ENCODE data around the gene PCMTD2. TPM values are rescaled to one million over a fixed set of nuclear protein-coding genes. Genes with fewer than 3 reads are reported as not detected.

The PCMTD2 gene
- total RNA-seq, 1 donor from 2014 or later, result 82.4 TPM

DNA sequence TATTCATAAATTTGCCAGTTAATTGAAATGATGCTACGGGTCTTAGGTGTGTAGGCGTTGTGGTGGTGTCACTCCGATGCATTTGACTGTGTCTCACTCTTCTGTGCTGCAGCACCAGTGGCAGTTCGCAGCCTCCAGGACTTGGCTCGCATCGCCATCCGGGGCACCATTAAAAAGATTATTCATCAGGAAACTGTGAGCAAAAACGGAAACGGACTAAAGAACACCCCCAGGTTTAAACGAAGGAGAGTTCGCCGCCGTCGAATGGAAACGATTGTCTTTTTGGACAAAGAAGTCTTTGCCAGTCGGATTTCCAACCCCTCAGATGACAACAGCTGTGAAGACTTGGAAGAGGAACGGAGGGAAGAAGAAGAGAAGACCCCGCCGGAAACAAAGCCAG, 17.6 kb downstream of the PCMTD2 start:
- Mint-ChIP-seq H3K4me3 (ENCODE audit: unreplicated experiment) (no peak overlapping the region), H3K27ac (ENCODE audit: unreplicated experiment) (no peak overlapping the region), H3K4me1 (ENCODE audit: low read depth, unreplicated experiment) (no peaks in the 10 kb centered on the region), H3K27me3 (ENCODE audit: unreplicated experiment) (peaks cover 12% of the 10 kb centered on the region), H3K9me3 (ENCODE audit: unreplicated experiment) (peaks cover 13% of the 10 kb centered on the region), H3K36me3 (ENCODE audit: unreplicated experiment) (peaks cover 36% of the 10 kb centered on the region)
- TF ChIP-seq, protein P1, sequence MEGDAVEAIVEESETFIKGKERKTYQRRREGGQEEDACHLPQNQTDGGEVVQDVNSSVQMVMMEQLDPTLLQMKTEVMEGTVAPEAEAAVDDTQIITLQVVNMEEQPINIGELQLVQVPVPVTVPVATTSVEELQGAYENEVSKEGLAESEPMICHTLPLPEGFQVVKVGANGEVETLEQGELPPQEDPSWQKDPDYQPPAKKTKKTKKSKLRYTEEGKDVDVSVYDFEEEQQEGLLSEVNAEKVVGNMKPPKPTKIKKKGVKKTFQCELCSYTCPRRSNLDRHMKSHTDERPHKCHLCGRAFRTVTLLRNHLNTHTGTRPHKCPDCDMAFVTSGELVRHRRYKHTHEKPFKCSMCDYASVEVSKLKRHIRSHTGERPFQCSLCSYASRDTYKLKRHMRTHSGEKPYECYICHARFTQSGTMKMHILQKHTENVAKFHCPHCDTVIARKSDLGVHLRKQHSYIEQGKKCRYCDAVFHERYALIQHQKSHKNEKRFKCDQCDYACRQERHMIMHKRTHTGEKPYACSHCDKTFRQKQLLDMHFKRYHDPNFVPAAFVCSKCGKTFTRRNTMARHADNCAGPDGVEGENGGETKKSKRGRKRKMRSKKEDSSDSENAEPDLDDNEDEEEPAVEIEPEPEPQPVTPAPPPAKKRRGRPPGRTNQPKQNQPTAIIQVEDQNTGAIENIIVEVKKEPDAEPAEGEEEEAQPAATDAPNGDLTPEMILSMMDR (IDR thresholded peaks at IDR 0.05; ENCODE audit: partially characterized antibody, unreplicated experiment), result no peak
- no peak for DNase-seq

DNA sequence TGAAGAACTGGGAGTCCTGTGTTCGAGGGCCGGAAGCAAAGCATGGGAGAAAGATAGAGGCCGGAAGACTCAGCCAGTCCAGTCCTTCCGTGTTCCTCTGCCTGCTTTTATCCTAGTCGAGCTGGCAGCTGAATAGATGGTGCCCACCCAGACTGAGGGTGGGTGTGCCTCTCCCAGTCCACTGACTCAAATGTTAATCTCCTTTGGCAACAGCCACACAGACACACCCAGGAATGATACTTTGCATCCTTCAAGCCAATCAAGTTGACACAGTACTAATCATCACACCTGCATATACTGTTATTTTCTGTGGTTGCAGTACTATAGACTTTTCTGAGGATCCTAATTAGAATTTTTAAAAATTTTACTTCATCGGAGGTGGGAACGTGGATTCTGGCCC, 21.3 kb downstream of the PCMTD2 start:
- H3K27me3 Mint-ChIP-seq (ENCODE audit: unreplicated experiment), result peaks cover 7% of the 10 kb centered on the region
- H3K4me1 Mint-ChIP-seq (ENCODE audit: low read depth, unreplicated experiment), result no peaks in the 10 kb centered on the region
- peaks cover 13% of the 10 kb centered on the region for H3K36me3 Mint-ChIP-seq (ENCODE audit: unreplicated experiment)
- DNase-seq, result no peak
- TF ChIP-seq, protein P1 (IDR thresholded peaks at IDR 0.05; ENCODE audit: partially characterized antibody, unreplicated experiment), result no peak
- no peak overlapping the region for H3K27ac Mint-ChIP-seq (ENCODE audit: unreplicated experiment)
- H3K4me3 Mint-ChIP-seq (ENCODE audit: unreplicated experiment), result no peak overlapping the region
- peaks cover 9% of the 10 kb centered on the region for H3K9me3 Mint-ChIP-seq (ENCODE audit: unreplicated experiment)

DNA sequence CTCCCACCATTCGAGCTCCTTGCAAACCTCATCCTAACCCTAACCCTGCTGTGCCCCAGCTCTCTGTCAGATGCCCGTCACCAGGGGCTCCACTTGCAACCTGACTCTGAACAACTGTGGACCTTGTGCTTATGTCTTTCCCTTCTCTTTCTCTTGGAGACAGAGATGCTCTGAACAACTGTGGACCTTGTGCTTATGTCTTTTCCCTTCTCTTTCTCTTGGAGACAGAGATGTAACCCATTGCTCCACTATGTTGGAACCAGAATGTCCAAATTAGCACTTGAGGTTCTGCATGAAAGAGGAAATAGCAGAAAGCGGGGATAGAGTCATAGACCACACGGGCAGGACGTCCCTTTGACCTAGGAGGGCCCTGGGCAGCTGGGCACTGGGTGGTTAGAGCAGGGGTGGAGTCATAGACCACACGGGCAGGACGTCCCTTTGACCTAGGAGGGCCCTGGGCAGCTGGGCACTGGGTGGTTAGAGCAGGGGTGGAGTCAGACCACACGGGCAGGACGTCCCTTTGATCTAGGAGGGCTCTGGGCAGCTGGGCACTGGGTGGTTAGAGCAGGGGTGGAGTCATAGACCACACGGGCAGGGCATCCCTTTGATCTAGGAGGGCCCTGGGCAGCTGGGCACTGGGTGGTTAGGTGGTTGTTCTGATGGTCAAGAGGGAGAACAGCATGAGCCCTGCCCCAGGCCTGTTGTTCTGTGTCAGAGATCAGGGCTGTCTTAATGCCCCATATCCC, 22.2 kb downstream of the PCMTD2 start:
- no peak for DNase-seq
- Mint-ChIP-seq H3K27ac (ENCODE audit: unreplicated experiment) (no peak overlapping the region), H3K4me1 (ENCODE audit: low read depth, unreplicated experiment) (no peaks in the 10 kb centered on the region), H3K4me3 (ENCODE audit: unreplicated experiment) (no peak overlapping the region), H3K27me3 (ENCODE audit: unreplicated experiment) (peaks cover 4% of the 10 kb centered on the region), H3K36me3 (ENCODE audit: unreplicated experiment) (peaks cover 12% of the 10 kb centered on the region), H3K9me3 (ENCODE audit: unreplicated experiment) (peaks cover 11% of the 10 kb centered on the region)
- TF ChIP-seq, protein P1 (IDR thresholded peaks at IDR 0.05; ENCODE audit: partially characterized antibody, unreplicated experiment), result no peak

DNA sequence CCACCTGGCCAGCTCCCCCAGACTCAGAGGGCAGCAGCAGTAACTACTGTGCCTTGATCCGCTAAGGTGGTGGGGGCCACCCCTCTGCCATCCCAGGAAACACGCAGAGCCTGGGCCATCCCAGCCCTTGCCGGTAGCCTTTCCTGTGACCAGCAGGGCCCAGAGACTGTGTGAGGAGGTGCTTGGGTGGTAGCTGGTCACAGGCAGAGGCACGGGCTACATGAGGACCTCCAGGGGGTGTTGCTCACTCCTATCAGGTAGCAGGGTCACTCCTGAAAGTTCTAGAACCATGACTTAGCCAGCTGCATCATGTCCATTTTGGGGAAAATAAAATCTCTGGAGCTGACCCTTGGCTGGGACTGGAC, 22.8 kb downstream of the PCMTD2 start:
- no peak overlapping the region for H3K27ac Mint-ChIP-seq (ENCODE audit: unreplicated experiment)
- peaks cover 12% of the 10 kb centered on the region for H3K36me3 Mint-ChIP-seq (ENCODE audit: unreplicated experiment)
- H3K4me3 Mint-ChIP-seq (ENCODE audit: unreplicated experiment), result no peak overlapping the region
- DNase-seq, result no peak
- H3K9me3 Mint-ChIP-seq (ENCODE audit: unreplicated experiment), result peaks cover 11% of the 10 kb centered on the region
- H3K27me3 Mint-ChIP-seq (ENCODE audit: unreplicated experiment), result peaks cover 4% of the 10 kb centered on the region
- TF ChIP-seq, protein P1 (IDR thresholded peaks at IDR 0.05; ENCODE audit: partially characterized antibody, unreplicated experiment), result no peak
- H3K4me1 Mint-ChIP-seq (ENCODE audit: low read depth, unreplicated experiment), result no peaks in the 10 kb centered on the region

DNA sequence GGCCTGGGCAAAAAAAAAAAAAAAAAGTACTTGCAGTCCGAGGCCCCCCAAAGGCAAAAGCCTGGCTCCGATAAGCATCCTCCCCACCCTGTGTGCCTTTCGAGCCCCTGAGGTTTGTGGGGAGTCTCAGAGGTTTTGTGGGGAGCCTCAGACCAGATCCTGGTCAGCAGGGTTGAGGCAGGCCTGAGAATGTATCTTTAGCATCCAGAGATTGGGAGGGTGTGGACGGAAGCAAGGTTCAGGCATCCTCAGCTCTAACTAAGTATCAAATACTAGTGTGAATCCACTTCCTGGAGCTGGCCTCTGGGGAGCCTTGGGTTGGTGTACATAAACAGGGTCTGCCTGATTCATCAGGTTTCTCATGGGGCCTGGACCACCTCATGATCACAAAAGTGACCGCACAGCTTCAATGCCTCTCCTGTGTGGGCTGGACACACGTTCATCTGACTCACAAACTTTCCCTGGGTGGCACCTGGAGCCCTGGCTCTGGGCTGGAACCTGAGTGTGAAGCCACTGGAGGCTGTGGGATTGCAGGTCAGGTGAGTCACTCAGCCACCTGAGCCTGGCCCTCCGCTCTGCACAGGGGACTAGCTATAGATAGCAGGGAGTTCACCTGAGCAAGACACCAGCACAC, 24.4 kb downstream of the PCMTD2 start:
- TF ChIP-seq, protein P1 (IDR thresholded peaks at IDR 0.05; ENCODE audit: partially characterized antibody, unreplicated experiment), result no peak
- no peak overlapping the region for H3K27ac Mint-ChIP-seq (ENCODE audit: unreplicated experiment)
- no peak overlapping the region for H3K4me3 Mint-ChIP-seq (ENCODE audit: unreplicated experiment)

More for the DNA sequence above, 24.4 kb downstream of the PCMTD2 start:
- peaks cover 17% of the 10 kb centered on the region for H3K36me3 Mint-ChIP-seq (ENCODE audit: unreplicated experiment)
- no peak for DNase-seq
- peaks cover 4% of the 10 kb centered on the region for H3K27me3 Mint-ChIP-seq (ENCODE audit: unreplicated experiment)
- peaks cover 13% of the 10 kb centered on the region for H3K9me3 Mint-ChIP-seq (ENCODE audit: unreplicated experiment)
- H3K4me1 Mint-ChIP-seq (ENCODE audit: low read depth, unreplicated experiment), result no peaks in the 10 kb centered on the region

Measured in glutamatergic neuron (in vitro differentiated cells).